IMR-90 (cell line): ENCODE data around the gene PRKN. TPM values are rescaled to one million over a fixed set of nuclear protein-coding genes. Genes with fewer than 3 reads are reported as not detected.

Source experiments
- ATAC-seq: fragments of 200-7000 bp; cut with Tn5 transposase; 2 replicates; pipeline ENCODE4 v1.9.1; 2020; ENCODE audit warnings: low read depth, mild to moderate bottlenecking, moderate library complexity
- BruUV-seq: library from RNA; stranded (reverse); fragments of 400-500 nt; replicated peaks from 2 replicates; lab custom pipeline; 2021; lab: Mats Ljungman, UMichigan
- CTCF ChIA-PET: fragments of 300-600 bp; formaldehyde crosslinking; extraction: SDS; loops from one replicate; lab custom pipeline; 2021; ENCODE audit warnings: antibody characterized with exemption; lab: Yijun Ruan, JAX
- POLR2A ChIA-PET: fragments of 300-600 bp; sonication (Branson Sonifier 250); formaldehyde crosslinking; loops from one replicate; lab custom pipeline; 2022; ENCODE audit warnings: antibody characterized with exemption; ENCODE audit not compliant: unreplicated experiment; lab: Charles Lee
- DNase-seq: peaks from one replicate; pipeline ENCODE4 v3.0.0; 2013
- H2AFZ ChIP-seq: replicated peaks from 2 replicates; pipeline ENCODE3; 2013; ENCODE audit warnings: low read length, mild to moderate bottlenecking; ENCODE audit not compliant: poor library complexity
- H2AK5ac ChIP-seq: 2 replicates; pipeline ENCODE4 v1.6.1; 2013; ENCODE audit warnings: low read depth, low read length, inconsistent platforms
- H2AK9ac ChIP-seq: replicated peaks from 2 replicates; pipeline ENCODE3; 2013; ENCODE audit warnings: mild to moderate bottlenecking, low read depth, low read length, moderate library complexity; ENCODE audit not compliant: poor library complexity
- H2BK120ac ChIP-seq: 2 replicates; pipeline ENCODE4 v1.6.1; 2013; ENCODE audit warnings: low read depth, low read length, inconsistent platforms
- H2BK15ac ChIP-seq: 3 replicates; pipeline ENCODE4 v1.6.1; 2013; ENCODE audit warnings: low read depth, low read length, inconsistent platforms
- H2BK20ac ChIP-seq: 2 replicates; pipeline ENCODE4 v1.6.1; 2013; ENCODE audit warnings: low read depth, mild to moderate bottlenecking, inconsistent platforms, low read length, moderate library complexity
- H2BK5ac ChIP-seq: 2 replicates; pipeline ENCODE4 v1.6.1; 2013; ENCODE audit warnings: mild to moderate bottlenecking, low read depth, low read length, inconsistent platforms; ENCODE audit not compliant: poor library complexity, severe bottlenecking
- H3K14ac ChIP-seq: replicated peaks from 2 replicates; pipeline ENCODE4 v1.6.1; 2013; ENCODE audit warnings: low read depth, low read length, inconsistent platforms
- H3K18ac ChIP-seq: 2 replicates; pipeline ENCODE4 v1.6.1; 2013; ENCODE audit warnings: low read depth, low read length, control low read depth
- H3K23ac ChIP-seq: 2 replicates; pipeline ENCODE4 v1.6.1; 2013; ENCODE audit warnings: low read depth, low read length, inconsistent platforms
- H3K27ac ChIP-seq: 2 replicates; pipeline ENCODE4 v1.5.1; 2013; ENCODE audit warnings: mild to moderate bottlenecking, control low read depth, low read length; ENCODE audit not compliant: insufficient read depth
- H3K27me3 ChIP-seq: 2 replicates; pipeline ENCODE4 v1.6.1; 2013; ENCODE audit warnings: low read length; ENCODE audit not compliant: control insufficient read depth, insufficient read depth
- H3K36me3 ChIP-seq: 2 replicates; pipeline ENCODE4 v1.6.1; 2013; ENCODE audit warnings: low read length, mixed read lengths; ENCODE audit not compliant: control insufficient read depth, insufficient read depth
- H3K4ac ChIP-seq: 2 replicates; pipeline ENCODE4 v1.6.1; 2013; ENCODE audit warnings: low read depth, low read length, inconsistent platforms
- H3K4me1 ChIP-seq: 2 replicates; pipeline ENCODE4 v1.6.1; 2013; ENCODE audit warnings: low read length, mixed read lengths; ENCODE audit not compliant: control insufficient read depth, insufficient read depth
- H3K4me2 ChIP-seq: 2 replicates; pipeline ENCODE4 v1.6.1; 2013; ENCODE audit warnings: low read depth, mild to moderate bottlenecking, control low read depth, low read length, moderate library complexity
- H3K4me3 ChIP-seq: 2 replicates; pipeline ENCODE4 v1.5.1; 2013; ENCODE audit warnings: low read depth, mild to moderate bottlenecking, control low read depth, low read length, moderate library complexity; ENCODE audit not compliant: insufficient read depth
- H3K56ac ChIP-seq: 2 replicates; pipeline ENCODE4 v1.6.1; 2013; ENCODE audit warnings: low read length, inconsistent platforms; ENCODE audit not compliant: insufficient read depth; ENCODE audit errors: extremely low read depth
- H3K79me1 ChIP-seq, 2 experiments: 2 replicates each; pipeline ENCODE4 v1.6.1; 2013; ENCODE audit warnings: low read length in 2 of 2, inconsistent platforms in 1 of 2, low read depth in 1 of 2
- H3K9ac ChIP-seq: 2 replicates; pipeline ENCODE4 v1.6.1; 2013; ENCODE audit warnings: low read depth, low read length, control low read depth
- H3K9me1 ChIP-seq: 2 replicates; pipeline ENCODE4 v1.6.1; 2013; ENCODE audit warnings: low read length, inconsistent platforms; ENCODE audit not compliant: insufficient read depth
- H3K9me3 ChIP-seq: 2 replicates; pipeline ENCODE4 v1.6.1; 2013; ENCODE audit warnings: low read length; ENCODE audit not compliant: control insufficient read depth, insufficient read depth
- H4K20me1 ChIP-seq: 2 replicates; pipeline ENCODE4 v1.6.1; 2013; ENCODE audit warnings: low read length, inconsistent platforms; ENCODE audit not compliant: insufficient read depth
- H4K5ac ChIP-seq: 2 replicates; pipeline ENCODE4 v1.6.1; 2013; ENCODE audit warnings: mild to moderate bottlenecking, low read depth, low read length, control low read depth
- H4K8ac ChIP-seq, 2 experiments: 2 replicates each; pipeline ENCODE4 v1.6.1; 2013; ENCODE audit warnings: low read depth in 2 of 2, low read length in 2 of 2, control low read depth in 1 of 2, inconsistent platforms in 1 of 2
- H4K91ac ChIP-seq: 2 replicates; pipeline ENCODE4 v1.6.1; 2013; ENCODE audit warnings: low read depth, low read length, inconsistent platforms; ENCODE audit not compliant: insufficient read depth
- FOS ChIP-seq: fragments of 150-350 bp; IDR thresholded peaks from 2 replicates; pipeline ENCODE4 v1.6.1; 2016; ENCODE audit warnings: low read depth, low read length
- MAZ ChIP-seq: IDR thresholded peaks from 2 replicates; pipeline ENCODE4 v1.6.1; 2012; ENCODE audit warnings: low read depth, mild to moderate bottlenecking, low read length, improper control_type of control experiment, moderate library complexity, borderline replicate concordance
- WGBS, 2 experiments: methylation state at CpG; one replicate each; pipeline versions ENCODE4 v1.1.5 to v1.1.7; 2013; ENCODE audit warnings: missing lambda C conversion rate in 2 of 2; ENCODE audit not compliant: insufficient read length in 1 of 2; ENCODE audit errors: extremely low coverage in 2 of 2; 5-methylcytosine and 5-hydroxymethylcytosine counted together
- dilution Hi-C: fragments of 300-500 bp; cut with HindIII; formaldehyde crosslinking; loops from one replicate; pipeline ENCODE4 v1.14.3; 2018; ENCODE audit warnings: low sequenced_read_pairs; ENCODE audit not compliant: unreplicated experiment
- in situ Hi-C: fragments of 300-500 bp; cut with MboI; formaldehyde crosslinking; loops from 3 replicates; pipeline ENCODE4 v1.14.3; 2019; ENCODE audit warnings: low sequenced_read_pairs, inconsistent platforms, mixed read lengths
- intact Hi-C: fragments of 100-400 bp; cut with micrococcal nuclease; formaldehyde crosslinking; loops from 2 replicates; pipeline ENCODE4 v1.10.0; 2022
- polyA plus RNA-seq, 3 experiments: library from polyadenylated mRNA; depleted of rRNA; stranded (reverse); fragments of >200 nt; gene quantifications; 2 replicates each; pipeline ENCODE4 v1.2.3, GENCODE V29; 2012; ENCODE audit warnings: low replicate concordance in 1 of 3
- total RNA-seq: library from RNA; depleted of rRNA; stranded (reverse); fragments of >200 nt; gene quantifications from 2 replicates; pipeline ENCODE4 v1.2.3, GENCODE V29; 2012

PRKN gene
- total and polyA plus RNA-seq, 2 of the 4 experiments (the other 2 are of a cell fraction): 0.15 to 0.18 TPM

GRCh38 chr6:161947371-161947770, 780.2 kb downstream of the PRKN start:
- dilution Hi-C loops (no loop called here), in situ Hi-C loops (no loop called here), intact Hi-C loops (no loop called here)
- H2AFZ ChIP-seq: no peak overlapping the region
- H2AK5ac ChIP-seq: no peak overlapping the region
- TF ChIP-seq FOS: no peak
- TF ChIP-seq MAZ: no peak
- no peak overlapping the region for H2BK120ac ChIP-seq
- H4K20me1 ChIP-seq: no peaks in the 10 kb centered on the region
- no CpG with 5 or more reads among the region's 4 CpGs for WGBS, 2 experiments
- H2BK15ac ChIP-seq: no peak overlapping the region
- H4K8ac ChIP-seq: no peak overlapping the region
- H3K27ac ChIP-seq: no peak overlapping the region
- no peak overlapping the region for H2BK5ac ChIP-seq
- H3K4me2 ChIP-seq: no peak overlapping the region
- H3K79me1 ChIP-seq: no peaks in the 10 kb centered on the region
- no peaks in the 10 kb centered on the region for H3K9me1 ChIP-seq
- H3K9me3 ChIP-seq: peaks cover 5% of the 10 kb centered on the region
- H3K4me3 ChIP-seq: no peak overlapping the region
- ATAC-seq (no peak), DNase-seq (no peak)
- H2AK9ac ChIP-seq: no peak overlapping the region
- H3K14ac ChIP-seq: no peak overlapping the region
- no peak overlapping the region for H4K5ac ChIP-seq
- H3K4ac ChIP-seq: no peak overlapping the region
- no peak overlapping the region for H3K56ac ChIP-seq
- CTCF ChIA-PET: no interaction called here
- H4K91ac ChIP-seq: no peak overlapping the region
- no peak overlapping the region for H3K18ac ChIP-seq
- BruUV-seq: no TSS peak
- H3K23ac ChIP-seq: no peak overlapping the region
- POLR2A ChIA-PET: no interaction called here
- H3K4me1 ChIP-seq: no peaks in the 10 kb centered on the region
- no peaks in the 10 kb centered on the region for H3K27me3 ChIP-seq
- no peak overlapping the region for H3K9ac ChIP-seq
- H2BK20ac ChIP-seq: no peak overlapping the region
- H3K36me3 ChIP-seq: no peaks in the 10 kb centered on the region
